GM10266 (cell line): ENCODE measurements around the gene PNLDC1.
"Not testable (repeated sequence)": the region's sequence is repeated elsewhere in the genome, so short reads cannot be mapped to it uniquely, and the experiment has no call there.

Experiments
- DNase-seq: peaks from one replicate; pipeline ENCODE4 v3.0.0; 2012; ENCODE audit errors: extremely low spot score
- TF ChIP-seq, protein P1 (sequence below): IDR thresholded peaks from 2 replicates; pipeline ENCODE4 v1.5.1; 2012; ENCODE audit warnings: mild to moderate bottlenecking, low read depth; ENCODE audit not compliant: control insufficient read depth, insufficient read depth; ENCODE audit errors: missing control alignments

Gene PNLDC1

DNA sequence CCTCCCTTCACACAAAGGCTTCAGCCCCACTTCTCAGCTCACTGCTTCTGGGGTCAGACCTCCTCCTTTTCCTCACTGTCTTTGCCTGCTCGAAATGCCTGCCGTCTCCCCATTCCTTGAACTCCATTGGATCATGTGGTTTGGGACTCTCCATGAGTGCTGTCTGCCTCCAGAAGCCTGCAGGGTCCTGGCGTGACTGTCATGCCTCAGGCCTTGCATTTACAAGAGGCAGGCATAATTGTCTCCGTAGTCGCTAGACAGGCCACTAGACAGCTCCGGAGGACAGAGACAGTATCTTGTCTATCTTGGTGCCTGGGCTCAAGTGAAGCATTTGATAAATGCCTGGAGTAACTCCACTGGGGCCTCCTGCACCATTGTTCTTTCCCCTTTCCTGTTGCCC, 15.3 kb downstream of the PNLDC1 start:
- TF ChIP-seq, protein P1, sequence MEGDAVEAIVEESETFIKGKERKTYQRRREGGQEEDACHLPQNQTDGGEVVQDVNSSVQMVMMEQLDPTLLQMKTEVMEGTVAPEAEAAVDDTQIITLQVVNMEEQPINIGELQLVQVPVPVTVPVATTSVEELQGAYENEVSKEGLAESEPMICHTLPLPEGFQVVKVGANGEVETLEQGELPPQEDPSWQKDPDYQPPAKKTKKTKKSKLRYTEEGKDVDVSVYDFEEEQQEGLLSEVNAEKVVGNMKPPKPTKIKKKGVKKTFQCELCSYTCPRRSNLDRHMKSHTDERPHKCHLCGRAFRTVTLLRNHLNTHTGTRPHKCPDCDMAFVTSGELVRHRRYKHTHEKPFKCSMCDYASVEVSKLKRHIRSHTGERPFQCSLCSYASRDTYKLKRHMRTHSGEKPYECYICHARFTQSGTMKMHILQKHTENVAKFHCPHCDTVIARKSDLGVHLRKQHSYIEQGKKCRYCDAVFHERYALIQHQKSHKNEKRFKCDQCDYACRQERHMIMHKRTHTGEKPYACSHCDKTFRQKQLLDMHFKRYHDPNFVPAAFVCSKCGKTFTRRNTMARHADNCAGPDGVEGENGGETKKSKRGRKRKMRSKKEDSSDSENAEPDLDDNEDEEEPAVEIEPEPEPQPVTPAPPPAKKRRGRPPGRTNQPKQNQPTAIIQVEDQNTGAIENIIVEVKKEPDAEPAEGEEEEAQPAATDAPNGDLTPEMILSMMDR = no peak
- DNase-seq = no peak

DNA sequence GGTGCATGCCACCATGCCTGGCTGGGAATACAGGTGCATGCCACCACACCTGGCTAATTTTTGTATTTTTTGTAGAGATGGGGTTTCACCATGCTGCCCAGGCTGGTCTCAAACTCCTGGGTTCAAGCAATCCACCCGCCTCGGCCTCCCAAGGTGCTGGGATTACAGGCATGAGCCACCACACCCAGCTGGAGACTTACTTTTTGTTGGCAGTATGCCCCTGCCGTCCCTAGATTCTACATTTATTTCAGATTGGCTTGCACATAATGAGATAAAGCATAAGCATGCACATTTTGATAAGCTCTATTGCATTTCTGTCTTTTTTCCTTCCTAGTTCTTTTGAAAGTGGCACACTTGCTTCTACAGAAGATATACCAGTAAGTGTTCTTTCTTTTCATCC, 16.7 kb downstream of the PNLDC1 start:
- not testable (repeated sequence) for DNase-seq

DNA sequence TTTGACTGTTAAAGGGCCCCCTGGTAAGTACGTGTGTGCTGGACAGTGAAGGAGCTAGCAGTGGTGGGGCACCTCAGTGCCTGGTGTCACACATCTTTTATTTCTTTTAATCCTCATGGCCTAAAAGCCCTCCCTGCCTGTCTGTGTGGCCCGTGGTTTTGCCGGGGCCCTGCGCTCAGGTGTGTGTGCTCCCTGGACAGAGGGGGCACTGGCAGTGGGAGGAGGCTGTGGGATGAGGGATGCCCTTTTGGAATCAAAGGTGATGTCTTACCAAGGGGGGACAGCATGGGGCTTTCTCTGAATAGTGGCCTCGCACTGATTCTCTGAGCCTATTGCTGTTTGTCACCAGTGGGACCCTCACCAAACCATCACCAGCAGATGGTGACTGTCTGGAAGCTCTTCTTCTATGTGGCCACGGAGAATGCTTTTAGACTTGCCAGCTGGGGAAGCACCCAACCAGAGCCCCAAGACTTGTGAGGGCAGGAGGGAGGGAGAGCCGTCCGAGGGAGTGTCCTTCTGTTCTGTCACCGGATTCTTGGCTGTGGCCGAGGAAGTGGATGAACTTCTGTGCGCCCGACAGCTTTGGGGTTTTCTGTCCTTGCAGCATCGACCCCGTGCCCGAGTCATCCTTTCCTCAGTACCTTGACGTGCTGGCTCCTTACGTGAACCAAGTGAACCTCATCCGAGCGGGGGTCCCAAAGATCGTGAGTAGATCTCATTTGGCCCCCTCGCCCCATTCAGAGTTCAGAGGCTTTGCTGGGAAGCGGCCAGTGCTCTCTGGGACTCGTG, 18.1 kb downstream of the PNLDC1 start:
- DNase-seq = no peak
- TF ChIP-seq, protein P1 = no peak

DNA sequence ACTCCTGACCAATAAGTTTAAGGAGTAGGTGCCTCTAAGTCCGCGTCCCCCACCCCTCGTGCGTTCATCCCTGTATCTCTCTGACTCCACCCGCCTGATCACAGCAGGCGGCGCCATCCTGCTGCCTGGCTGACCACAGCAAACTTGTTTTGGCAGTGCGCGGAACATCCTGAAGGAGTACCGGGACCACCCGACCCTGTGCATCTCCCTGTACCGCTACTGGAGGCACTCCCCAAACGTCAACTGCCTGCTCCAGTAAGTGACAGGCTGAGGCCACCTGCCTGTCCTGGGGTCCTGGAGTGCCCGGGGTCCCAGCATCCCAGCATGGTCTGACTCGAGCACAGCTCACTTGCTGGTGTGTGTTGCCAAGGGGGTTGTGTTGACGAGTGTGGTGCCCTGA, 19.0 kb downstream of the PNLDC1 start:
- DNase-seq = no peak
- TF ChIP-seq, protein P1 = no peak

DNA sequence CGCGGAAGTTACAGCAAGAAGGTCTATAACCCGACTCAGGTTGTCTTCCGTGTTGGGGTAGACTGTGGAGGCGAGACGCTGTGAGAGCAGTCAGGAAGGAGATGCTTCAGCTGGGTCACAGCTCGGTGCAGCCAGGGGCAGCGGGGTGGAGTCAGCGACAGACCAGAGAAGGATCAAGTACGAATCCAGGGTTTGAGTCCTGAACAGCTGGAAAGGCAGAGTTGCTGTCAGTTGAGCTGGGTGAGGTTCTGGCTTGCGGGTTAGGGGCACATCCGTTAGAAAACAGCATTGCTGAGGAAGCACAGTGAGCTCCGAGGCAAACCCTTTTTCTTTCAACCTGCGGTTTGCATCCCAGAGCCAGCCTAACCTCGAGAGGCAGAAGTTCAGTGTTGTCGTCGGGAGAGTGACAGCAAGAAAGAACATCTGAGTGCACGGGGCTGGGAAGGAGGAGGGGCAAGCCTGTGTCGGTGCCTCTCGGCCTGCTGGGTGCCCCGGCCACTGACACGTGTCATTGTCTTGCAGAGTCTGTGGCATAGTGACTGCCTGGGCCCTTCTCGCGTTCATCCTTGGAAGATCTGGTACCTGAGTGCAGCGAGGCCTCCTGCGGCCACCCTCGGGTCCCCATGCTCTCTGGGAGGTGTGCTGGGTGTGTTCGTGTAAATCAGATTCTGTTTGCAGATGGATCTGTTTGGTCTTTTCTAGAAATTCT, 20.0 kb downstream of the PNLDC1 start:
- TF ChIP-seq, protein P1 = no peak
- DNase-seq = peak; percentile 51

- DNase-seq = no peak
- TF ChIP-seq, protein P1 = no peak
Observed at GRCh38 chr6:159821122-159821521, 21.0 kb downstream of the PNLDC1 start.

DNA sequence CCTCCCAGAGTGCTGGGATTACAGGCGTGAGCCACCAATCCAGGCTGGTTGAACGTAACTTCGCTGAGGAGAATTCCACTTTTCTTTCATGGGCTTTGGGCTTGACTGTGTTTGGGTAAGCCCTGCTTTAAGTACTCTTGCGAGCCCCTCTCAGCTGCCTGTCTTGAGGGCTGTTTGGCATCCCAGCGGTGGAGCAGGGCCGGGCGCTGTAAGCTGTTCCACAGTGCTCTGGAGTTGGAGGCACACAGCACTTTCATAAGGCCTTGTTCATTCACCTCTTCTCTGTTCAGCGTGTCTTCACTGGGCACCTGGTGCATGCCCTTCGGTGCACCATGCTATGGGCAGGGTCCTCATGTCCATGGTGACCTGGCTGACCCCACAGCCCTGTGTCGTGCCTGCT, 21.6 kb downstream of the PNLDC1 start:
- no peak for DNase-seq
- TF ChIP-seq, protein P1 = no peak
